Colonic mucosa (tissue), 4 donors: ENCODE results near the gene ADAT2. TPM values are rescaled to one million over a fixed set of nuclear protein-coding genes. Genes with fewer than 3 reads are reported as not detected.
A peak's percentile ranks its signal among the peaks of the same experiment; 100 is the strongest.

Source experiments
- DNase-seq: peaks from one replicate; pipeline ENCODE4 v3.0.0-alpha.2; 2020
- H3K27ac ChIP-seq: fragments of 200-600 bp; one replicate; pipeline ENCODE4 v1.8.0; 2021
- H3K27me3 ChIP-seq: fragments of 200-600 bp; one replicate; pipeline ENCODE4 v1.8.0; 2021
- H3K36me3 ChIP-seq: fragments of 200-600 bp; one replicate; pipeline ENCODE4 v1.8.0; 2021
- H3K4me1 ChIP-seq: fragments of 200-600 bp; one replicate; pipeline ENCODE4 v1.8.0; 2021; ENCODE audit warnings: mild to moderate bottlenecking
- H3K4me3 ChIP-seq: fragments of 200-600 bp; one replicate; pipeline ENCODE4 v1.8.0; 2021
- H3K9ac ChIP-seq, 2 donors: one replicate each; pipeline ENCODE4 v1.7.0; 2013; ENCODE audit warnings: control low read depth in 2 of 2, low read depth in 2 of 2, low read length in 2 of 2
- H3K9me3 ChIP-seq: fragments of 200-600 bp; one replicate; pipeline ENCODE4 v1.8.0; 2021
- intact Hi-C: fragments of 100-400 bp; cut with DNase I; formaldehyde crosslinking; loops from one replicate; pipeline ENCODE4 v1.14.1; 2022
- total RNA-seq, 2 donors: library from RNA; stranded (reverse); fragmentation: NEBNext Ultra II Directional in 1 of 2; extraction: Animal tissue kit (Norgen Biotek cat#: 25700) in 1 of 2; gene quantifications; one replicate each; pipeline ENCODE4 v1.2.1, GENCODE V29; 2021
- TF ChIP-seq, protein P1 (sequence below): fragments of 200-600 bp; IDR thresholded peaks from one replicate; pipeline ENCODE4 v1.8.0; 2022; ENCODE audit warnings: antibody characterized with exemption, mild to moderate bottlenecking
- donor health status: healthy.
- donor health status: DM: no; HTN: no; CAD: no.
- donor health status: DM: no; HTN: no; CAD: no.

The ADAT2 gene
- total RNA-seq, 2 donors from 2014 or later = 4.6 to 5.7 TPM

DNA sequence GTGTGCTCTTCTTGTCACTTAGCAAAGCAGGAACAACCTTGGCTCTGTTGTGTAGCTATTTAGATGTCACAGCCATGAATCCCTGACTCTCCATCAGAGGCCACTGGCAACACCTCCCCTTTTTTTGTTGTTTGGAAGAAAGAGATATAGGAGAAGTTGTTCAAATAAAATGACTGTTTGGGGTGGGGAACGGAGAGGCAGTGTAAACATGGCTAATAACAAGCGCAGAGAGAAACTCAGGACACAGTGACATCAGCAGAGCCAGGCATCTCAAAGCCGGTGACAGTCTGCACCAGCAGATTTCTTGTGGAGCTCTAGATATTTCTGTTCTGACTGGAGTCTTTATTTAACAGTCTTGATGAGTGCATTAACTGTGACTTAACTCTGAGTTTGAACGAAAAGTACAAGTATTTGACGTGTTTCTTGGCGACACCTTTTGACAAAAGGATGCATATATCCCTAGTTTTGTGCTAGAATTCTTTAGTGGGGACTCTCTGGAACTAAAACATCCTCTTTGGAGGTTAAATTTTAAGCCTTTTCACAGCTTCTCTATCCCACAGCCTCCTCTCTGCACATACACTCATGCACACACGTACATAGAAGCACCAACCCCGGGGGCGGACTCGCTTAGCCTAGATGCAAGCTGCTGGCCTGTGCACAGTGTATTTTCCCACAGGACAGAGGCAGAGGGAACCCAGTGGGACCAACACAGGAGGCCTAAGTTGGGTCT, 53.8 kb downstream of the ADAT2 start:
- no peaks in the 10 kb centered on the region for H3K4me1 ChIP-seq
- peak overlapping the region in 1 of 2 donors; percentile 6 for H3K9ac ChIP-seq
- H3K27ac ChIP-seq = no peak overlapping the region
- intact Hi-C loops = no loop called here
- DNase-seq = peak; percentile 22
- H3K4me3 ChIP-seq = no peak overlapping the region
- TF ChIP-seq, protein P1, sequence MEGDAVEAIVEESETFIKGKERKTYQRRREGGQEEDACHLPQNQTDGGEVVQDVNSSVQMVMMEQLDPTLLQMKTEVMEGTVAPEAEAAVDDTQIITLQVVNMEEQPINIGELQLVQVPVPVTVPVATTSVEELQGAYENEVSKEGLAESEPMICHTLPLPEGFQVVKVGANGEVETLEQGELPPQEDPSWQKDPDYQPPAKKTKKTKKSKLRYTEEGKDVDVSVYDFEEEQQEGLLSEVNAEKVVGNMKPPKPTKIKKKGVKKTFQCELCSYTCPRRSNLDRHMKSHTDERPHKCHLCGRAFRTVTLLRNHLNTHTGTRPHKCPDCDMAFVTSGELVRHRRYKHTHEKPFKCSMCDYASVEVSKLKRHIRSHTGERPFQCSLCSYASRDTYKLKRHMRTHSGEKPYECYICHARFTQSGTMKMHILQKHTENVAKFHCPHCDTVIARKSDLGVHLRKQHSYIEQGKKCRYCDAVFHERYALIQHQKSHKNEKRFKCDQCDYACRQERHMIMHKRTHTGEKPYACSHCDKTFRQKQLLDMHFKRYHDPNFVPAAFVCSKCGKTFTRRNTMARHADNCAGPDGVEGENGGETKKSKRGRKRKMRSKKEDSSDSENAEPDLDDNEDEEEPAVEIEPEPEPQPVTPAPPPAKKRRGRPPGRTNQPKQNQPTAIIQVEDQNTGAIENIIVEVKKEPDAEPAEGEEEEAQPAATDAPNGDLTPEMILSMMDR = no peak
- H3K36me3 ChIP-seq = no peaks in the 10 kb centered on the region
- H3K9me3 ChIP-seq = no peaks in the 10 kb centered on the region
- H3K27me3 ChIP-seq = no peaks in the 10 kb centered on the region

GRCh38 chr6:143395699-143396098, 54.8 kb downstream of the ADAT2 start:
- Histone ChIP-seq H3K27ac (no peak overlapping the region), H3K36me3 (no peaks in the 10 kb centered on the region), H3K4me1 (no peaks in the 10 kb centered on the region), H3K4me3 (no peak overlapping the region), H3K9ac (no peak overlapping the region), H3K9me3 (no peaks in the 10 kb centered on the region), H3K27me3 (no peaks in the 10 kb centered on the region)
- TF ChIP-seq, protein P1 = no peak
- DNase-seq = no peak
- intact Hi-C loops = no loop called here

DNA sequence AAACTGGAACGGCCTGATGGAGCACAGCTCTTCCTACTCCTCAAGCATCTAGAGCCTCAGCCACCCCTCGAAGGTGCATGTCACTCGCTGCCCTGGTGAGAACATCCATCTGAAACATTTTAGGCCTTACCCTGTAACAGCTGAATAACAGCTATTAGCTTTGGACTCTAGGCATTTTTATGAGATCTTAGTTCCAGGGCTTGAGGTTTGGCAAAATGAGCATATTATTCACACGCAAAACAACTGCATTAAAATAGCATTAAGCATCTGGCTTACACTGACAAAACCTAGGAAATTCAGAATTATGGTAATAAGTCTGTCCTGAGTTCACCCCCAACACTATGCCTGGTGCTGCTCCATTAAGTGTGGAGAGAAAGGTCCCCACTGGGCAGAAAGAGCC, 56.1 kb downstream of the ADAT2 start:
- DNase-seq = no peak
- Histone ChIP-seq H3K27me3 (no peaks in the 10 kb centered on the region), H3K4me1 (no peaks in the 10 kb centered on the region), H3K4me3 (no peak overlapping the region), H3K9me3 (no peaks in the 10 kb centered on the region), H3K9ac (no peak overlapping the region), H3K36me3 (no peaks in the 10 kb centered on the region), H3K27ac (no peak overlapping the region)
- intact Hi-C loops = no loop called here
- TF ChIP-seq, protein P1 = no peak

DNA sequence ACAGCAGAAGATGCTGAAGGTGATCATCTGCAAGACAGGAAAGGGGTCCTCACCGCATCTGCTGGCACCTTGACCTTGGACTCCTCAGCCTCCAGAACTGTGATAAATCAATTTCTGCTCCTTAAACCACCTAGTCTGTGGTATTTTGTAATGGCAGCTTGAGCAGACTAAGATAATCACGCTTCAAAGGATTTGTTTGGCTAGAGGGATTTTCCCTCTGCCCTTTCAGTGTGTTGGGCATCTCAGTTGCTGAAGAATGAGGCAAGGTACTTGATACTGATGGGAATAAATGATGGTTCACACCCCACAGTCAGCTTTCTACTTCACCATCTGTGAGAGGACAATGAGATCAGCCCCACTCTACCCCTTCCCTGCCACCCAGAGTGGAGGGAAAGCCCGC, 60.2 kb downstream of the ADAT2 start:
- Histone ChIP-seq H3K27me3 (no peaks in the 10 kb centered on the region), H3K36me3 (no peaks in the 10 kb centered on the region), H3K27ac (no peak overlapping the region), H3K9me3 (no peaks in the 10 kb centered on the region), H3K4me3 (no peak overlapping the region), H3K9ac (no peak overlapping the region), H3K4me1 (no peaks in the 10 kb centered on the region)
- intact Hi-C loops = no loop called here
- no peak for DNase-seq
- TF ChIP-seq, protein P1 = no peak

- H3K9ac ChIP-seq = no peak overlapping the region
- H3K4me1 ChIP-seq = no peaks in the 10 kb centered on the region
- intact Hi-C loops = no loop called here
- no peak overlapping the region for H3K4me3 ChIP-seq
- no peaks in the 10 kb centered on the region for H3K36me3 ChIP-seq
- no peak overlapping the region for H3K27ac ChIP-seq
- no peaks in the 10 kb centered on the region for H3K27me3 ChIP-seq
- H3K9me3 ChIP-seq = no peaks in the 10 kb centered on the region
- no peak for DNase-seq
- TF ChIP-seq, protein P1 = no peak
These were observed 64.9 kb downstream of the ADAT2 start for GRCh38 chr6:143385636-143386035.
